ENCODE measurements around the gene FGFBP2. TPM values are rescaled to one million over a fixed set of nuclear protein-coding genes. Genes with fewer than 3 reads are reported as not detected.

The FGFBP2 gene
- total RNA-seq, 1 donor from 2014 or later, result not detected

- Mint-ChIP-seq H3K4me3 (ENCODE audit: unreplicated experiment) (no peak overlapping the region), H3K9me3 (ENCODE audit: unreplicated experiment) (peaks cover 12% of the 10 kb centered on the region), H3K27ac (ENCODE audit: unreplicated experiment) (peak overlapping the region; percentile 18), H3K4me1 (ENCODE audit: unreplicated experiment) (peaks cover 11% of the 10 kb centered on the region), H3K27me3 (ENCODE audit: unreplicated experiment) (no peaks in the 10 kb centered on the region), H3K36me3 (ENCODE audit: unreplicated experiment) (no peaks in the 10 kb centered on the region)
- DNase-seq (ENCODE audit: extremely low spot score, unreplicated experiment), result no peak
- no peak for TF ChIP-seq CTCF (IDR thresholded peaks at IDR 0.05)
Measured at GRCh38 chr4:15912961-15913630, 49.9 kb downstream of the FGFBP2 start.

- Mint-ChIP-seq H3K27me3 (ENCODE audit: unreplicated experiment) (no peaks in the 10 kb centered on the region), H3K36me3 (ENCODE audit: unreplicated experiment) (no peaks in the 10 kb centered on the region), H3K27ac (ENCODE audit: unreplicated experiment) (no peak overlapping the region), H3K4me1 (ENCODE audit: unreplicated experiment) (peaks cover 17% of the 10 kb centered on the region), H3K4me3 (ENCODE audit: unreplicated experiment) (no peak overlapping the region), H3K9me3 (ENCODE audit: unreplicated experiment) (peaks cover 12% of the 10 kb centered on the region)
- no peak for TF ChIP-seq CTCF (IDR thresholded peaks at IDR 0.05)
- no peak for DNase-seq (ENCODE audit: extremely low spot score, unreplicated experiment)
Measured at GRCh38 chr4:15912236-15912635, 50.7 kb downstream of the FGFBP2 start.

Other genes with a start within 250 kb of the FGFBP2 start
- 0.08 TPM in 1 of 2 replicates, not detected in the other for gene CD38, start 184.8 kb downstream of the FGFBP2 start, total RNA-seq
- gene FGFBP1, start 24.4 kb downstream of the FGFBP2 start, total RNA-seq, result not detected in 2 replicates
- not detected in 2 replicates for gene PROM1, start 120.8 kb upstream of the FGFBP2 start, total RNA-seq

All from osteocyte (in vitro differentiated cells).